HG03196 (cell line): ENCODE data around the gene SMPD1.

ENCODE experiments used
- ATAC-seq: cut with Tn5 transposase; IDR thresholded peaks from one replicate; pipeline ENCODE4 v1.9.1; 2021; ENCODE audit not compliant: unreplicated experiment

SMPD1 gene

GRCh38 chr11:6413791-6414201 is 23.5 kb downstream of the SMPD1 start:
- no peak for ATAC-seq

GRCh38 chr11:6414874-6415328 is 24.6 kb downstream of the SMPD1 start:
- ATAC-seq, result peak; percentile 44

- no peak for ATAC-seq
These were observed 25.5 kb downstream of the SMPD1 start for GRCh38 chr11:6415797-6416196.

- no peak for ATAC-seq
These were observed 27.8 kb downstream of the SMPD1 start for GRCh38 chr11:6417907-6418556.

GRCh38 chr11:6418557-6419008 is 28.3 kb downstream of the SMPD1 start:
- ATAC-seq, result no peak

- no peak for ATAC-seq
These were observed 28.8 kb downstream of the SMPD1 start, which contains the start of gene APBB1 for GRCh38 chr11:6419009-6419631. TSS of gene APBB1 (minus strand) at chr11:6419094. CDS start at chr11:6411347, 7,747 bp downstream.

GRCh38 chr11:6420677-6421076 is 30.4 kb downstream of the SMPD1 start:
- ATAC-seq, result no peak

- ATAC-seq, result no peak
These were observed 37.2 kb downstream of the SMPD1 start for GRCh38 chr11:6427516-6427915.

GRCh38 chr11:6431861-6432260 is 41.6 kb downstream of the SMPD1 start:
- ATAC-seq, result no peak

- no peak for ATAC-seq
These were observed 43.9 kb downstream of the SMPD1 start for GRCh38 chr11:6433998-6434660.

GRCh38 chr11:6437423-6437822 is 47.1 kb downstream of the SMPD1 start:
- ATAC-seq, result no peak

GRCh38 chr11:6437993-6438392 is 47.7 kb downstream of the SMPD1 start:
- ATAC-seq, result no peak

- no peak for ATAC-seq
These were observed 48.8 kb downstream of the SMPD1 start for GRCh38 chr11:6438979-6439571.

GRCh38 chr11:6440906-6441358 is 50.7 kb downstream of the SMPD1 start, which contains the start of gene HPX:
TSS of gene HPX (minus strand) at chr11:6440987. CDS start at chr11:6440963, 24 bp downstream.
- ATAC-seq, result no peak

GRCh38 chr11:6442441-6442840 is 52.2 kb downstream of the SMPD1 start:
- ATAC-seq, result no peak

GRCh38 chr11:6443269-6444003 is 53.2 kb downstream of the SMPD1 start:
- no peak for ATAC-seq
